Measurements from ENCODE around the gene PAX5.

GRCh38 chr9:36940881-36941280 lies 93.2 kb downstream of the PAX5 start:
- TF ChIP-seq CTCF (IDR thresholded peaks at IDR 0.05) (no peak), POLR2A (IDR thresholded peaks at IDR 0.05) (no peak)
